ENCODE measurements around the gene NNMT.

NNMT gene

DNA sequence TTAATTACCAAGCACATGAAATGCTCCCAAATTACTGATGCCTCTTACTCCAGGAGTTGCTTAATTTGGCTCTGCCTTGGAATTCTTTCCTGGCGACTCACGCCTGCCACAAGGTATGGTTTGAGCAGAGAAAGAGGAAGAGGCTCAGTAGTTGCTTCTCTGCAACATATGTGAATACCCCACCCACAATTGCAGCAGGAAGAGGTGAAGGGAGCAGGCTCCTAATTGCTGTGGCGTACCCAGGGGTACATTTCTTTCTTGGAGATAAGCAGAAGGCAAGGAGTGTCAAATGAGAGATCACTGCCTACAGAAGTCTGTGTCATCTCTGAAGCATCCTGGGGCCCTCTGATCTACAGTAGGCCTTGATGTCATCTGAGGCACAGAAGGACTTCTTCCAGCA is 10.6 kb upstream of the NNMT start:
- DNase-seq, result no peak

DNA sequence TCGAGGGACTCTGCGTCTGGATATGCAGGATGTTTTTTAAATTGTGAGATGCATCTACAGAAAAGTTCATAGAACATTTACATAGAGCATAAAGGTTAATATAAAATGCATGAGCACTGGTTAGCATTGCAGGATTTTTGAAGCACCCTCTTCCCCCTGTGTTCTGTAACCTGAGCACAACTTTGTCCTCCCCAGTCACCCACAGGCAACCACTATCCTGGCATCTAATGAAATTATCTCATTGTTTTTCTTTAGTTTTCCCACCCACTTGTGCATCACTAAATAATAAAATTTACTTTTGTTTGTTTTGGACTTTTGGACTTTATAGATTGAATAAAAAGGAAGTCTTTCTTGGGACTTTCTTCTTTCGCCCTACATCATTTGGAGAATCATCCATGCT is 10.0 kb upstream of the NNMT start:
- DNase-seq, result no peak

DNA sequence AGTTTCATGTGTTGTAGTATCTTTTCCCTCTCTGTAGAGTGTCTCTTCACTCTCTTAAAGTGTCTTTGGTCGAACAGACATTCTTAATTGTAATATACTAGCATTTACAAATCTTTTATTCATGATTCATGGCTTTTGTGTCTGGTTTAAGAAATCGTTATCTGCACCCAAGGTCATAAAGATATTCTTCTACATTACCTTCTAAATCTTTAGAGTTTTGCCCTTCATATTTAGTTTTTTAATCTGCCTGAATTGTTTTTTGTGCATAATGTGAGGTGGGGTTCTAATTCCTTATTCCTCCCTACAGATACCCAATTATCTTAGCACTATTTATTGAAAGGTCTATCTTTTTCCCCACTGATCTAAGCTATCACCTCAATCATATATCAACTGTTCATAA is 9.0 kb upstream of the NNMT start:
- DNase-seq, result no peak

DNA sequence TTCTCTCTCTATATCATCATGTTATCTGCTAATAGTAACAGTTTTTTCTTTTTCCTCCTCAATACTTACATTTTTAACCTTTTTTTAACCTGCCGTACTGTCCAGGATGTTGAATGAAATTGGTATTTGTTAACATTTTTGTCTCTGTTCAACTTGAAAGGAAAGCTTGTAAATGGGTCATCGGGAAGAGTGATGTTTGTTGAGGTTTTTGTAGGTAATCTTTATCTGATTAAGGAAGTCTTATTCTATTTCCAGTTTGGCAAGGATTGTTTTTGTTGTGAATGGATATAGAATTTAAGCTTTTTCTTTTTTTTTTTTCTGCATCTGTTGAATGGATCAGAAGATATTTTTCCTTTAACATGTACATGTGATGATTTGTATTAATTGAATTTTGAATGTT is 8.1 kb upstream of the NNMT start:
- DNase-seq, result no peak

DNA sequence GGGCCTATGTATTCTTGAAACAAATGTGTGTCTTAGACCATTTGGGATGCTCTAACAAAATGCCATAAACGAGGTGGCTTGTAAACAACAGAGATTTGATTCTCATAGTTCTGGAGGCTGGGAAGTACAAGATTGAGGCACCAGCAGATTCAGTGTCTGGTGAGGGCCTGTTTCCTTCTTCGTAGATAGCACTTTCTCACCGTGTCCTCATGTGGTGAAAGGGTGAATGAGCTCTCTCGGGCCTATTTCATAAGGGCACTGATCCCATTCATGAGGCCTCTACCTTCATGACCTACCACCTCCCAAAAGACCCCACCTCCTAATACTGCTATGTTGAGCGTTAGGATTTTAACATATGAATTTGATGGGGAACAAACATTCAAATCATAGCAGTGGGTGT is 6.4 kb upstream of the NNMT start:
- DNase-seq, result no peak

DNA sequence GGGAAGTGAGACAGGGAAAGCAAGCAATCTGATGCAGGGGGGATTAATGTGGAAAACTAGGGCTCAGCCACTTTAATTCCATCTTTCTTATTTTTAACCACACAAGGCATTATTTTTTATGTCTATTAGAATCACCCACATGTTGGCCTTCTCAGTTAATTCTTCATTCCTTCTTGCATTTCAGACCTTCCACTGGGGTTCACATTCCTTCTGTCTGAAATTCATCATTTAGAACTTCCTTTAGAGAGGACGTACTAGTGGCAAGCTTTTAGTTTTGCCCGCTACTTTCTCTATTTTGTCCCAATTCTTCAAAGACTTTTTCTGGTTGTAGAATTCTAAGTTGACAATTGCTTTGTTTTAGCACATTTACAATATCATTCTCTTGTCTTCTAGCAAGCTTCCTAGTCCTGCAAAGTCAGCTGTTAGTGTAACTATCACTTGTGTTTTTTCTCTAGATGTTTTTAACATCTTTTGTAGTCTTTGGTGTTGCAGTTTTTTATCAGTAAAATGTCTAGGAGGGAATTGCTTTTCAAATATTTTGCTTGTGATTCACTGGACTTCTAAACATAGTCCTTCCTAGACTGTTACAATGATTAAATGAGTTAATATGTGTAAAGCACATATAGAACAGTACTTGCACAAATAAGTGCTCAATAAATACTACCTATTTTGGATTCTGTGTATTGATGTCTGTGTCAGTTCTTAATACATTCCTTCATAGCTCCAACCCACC is 5.5 kb upstream of the NNMT start:
- DNase-seq, result no peak

DNA sequence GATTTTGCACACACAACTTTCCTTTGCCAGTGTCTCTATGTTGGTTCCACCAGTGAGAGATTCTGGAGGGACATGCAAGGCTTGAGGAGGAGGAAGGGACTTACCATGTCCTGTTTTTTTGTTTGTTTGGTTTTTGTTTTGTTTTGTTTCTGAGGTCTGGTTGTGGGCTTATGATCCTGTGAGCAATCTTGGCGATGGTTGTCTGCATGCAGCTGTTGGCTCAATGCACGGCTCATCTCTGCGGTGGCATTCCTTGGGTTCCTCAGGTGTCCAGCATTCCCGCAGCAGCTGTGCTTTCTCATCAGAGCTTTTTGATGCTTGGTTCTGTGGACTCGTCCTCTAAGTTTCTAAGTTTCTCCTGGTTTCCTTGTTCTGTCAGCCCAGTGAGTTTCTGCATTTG is 4.8 kb upstream of the NNMT start:
- no peak for DNase-seq

DNA sequence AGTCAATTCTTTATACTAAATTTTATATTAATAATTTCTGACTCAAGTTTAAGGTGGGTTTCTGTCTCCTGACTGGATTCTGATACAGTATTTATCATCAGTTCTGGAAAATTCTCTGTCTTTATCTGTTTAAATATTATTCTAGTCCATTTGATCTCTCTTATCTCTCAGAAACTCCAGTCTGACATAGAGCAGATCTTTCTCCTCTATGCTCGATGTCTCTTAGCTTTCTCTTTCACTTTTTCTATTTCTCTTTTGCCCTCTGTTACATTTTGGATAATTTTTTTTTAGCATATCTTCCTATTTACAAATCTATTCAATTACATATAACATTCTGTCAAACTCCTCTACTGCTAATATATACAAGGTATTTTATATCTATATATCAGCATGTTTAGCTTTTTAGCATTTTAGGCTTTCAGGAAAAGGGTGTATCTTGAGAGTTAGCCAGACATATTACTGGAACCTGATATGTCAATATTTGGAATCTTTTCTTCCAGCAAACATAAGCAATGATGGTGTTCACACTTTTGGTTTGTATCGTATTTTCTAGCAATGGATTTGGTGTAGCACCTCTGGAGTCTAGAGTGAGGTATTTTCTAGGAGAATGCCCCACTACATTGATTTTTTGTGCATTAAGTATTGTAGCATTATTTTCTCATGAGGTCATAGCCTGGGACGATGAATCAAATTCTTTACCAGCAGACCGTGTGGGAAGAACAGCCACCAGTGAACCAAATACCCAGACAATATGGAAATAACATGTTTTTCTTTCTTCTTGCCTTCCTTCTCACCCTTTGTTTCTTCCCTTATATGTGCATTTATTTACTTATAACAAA is 4.1 kb upstream of the NNMT start:
- DNase-seq, result no peak

DNA sequence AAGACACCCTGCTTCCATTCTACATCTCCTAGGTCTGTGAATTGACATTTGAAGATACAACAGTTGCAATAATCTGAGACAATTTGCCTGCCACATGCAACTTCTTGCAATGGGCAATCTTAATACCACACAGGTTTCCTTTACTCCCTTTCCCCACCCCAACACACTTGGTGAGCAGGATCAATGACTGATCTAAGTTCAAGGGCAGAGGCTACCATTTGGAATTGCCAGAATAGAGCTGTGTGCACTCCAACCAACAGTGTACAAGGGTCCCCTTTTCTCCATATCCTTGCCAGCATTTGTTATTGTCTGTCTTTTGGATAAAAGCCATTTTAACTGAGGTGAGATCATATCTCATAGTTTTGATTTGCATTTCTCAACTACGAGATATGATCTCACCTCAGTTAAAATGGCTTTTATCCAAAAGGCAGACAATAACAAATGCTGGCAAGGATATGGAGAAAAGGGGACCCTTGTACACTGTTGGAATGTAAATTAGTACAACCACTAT is 2.9 kb upstream of the NNMT start:
- DNase-seq, result no peak

DNA sequence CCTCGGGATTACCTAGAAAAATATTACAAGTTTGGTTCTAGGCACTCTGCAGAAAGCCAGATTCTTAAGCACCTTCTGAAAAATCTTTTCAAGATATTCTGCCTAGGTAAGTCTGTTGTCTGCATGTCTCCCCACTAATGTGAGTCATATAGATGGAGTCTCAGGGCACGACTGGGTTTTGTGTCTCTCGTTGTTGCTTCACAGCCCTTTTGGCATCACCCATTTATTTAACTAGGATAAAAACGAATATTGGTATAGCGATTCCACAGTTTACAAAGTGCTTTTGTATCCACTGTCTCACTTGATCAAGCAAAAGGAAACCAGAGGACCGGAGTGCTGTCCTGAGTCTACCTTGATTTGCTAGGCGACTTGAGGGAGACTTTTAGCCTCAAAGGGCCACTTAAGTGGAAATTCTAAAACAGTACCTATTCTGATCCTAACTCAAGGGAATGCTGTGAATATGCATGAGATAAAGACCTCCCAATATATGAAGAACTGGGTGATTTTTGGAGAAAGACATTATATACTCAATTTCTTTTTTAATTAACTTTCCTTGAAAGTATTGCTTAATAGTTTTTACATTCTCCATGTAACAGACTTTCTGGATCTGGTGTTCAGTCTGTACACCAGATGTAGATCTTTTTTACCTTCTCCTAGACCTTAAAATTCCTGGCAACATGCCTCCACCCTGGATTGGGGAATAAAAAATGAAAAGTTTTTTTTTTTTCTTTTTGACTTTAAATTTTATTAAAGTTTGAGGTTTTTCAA is 590 bp downstream of the NNMT start:
- no peak for DNase-seq

DNA sequence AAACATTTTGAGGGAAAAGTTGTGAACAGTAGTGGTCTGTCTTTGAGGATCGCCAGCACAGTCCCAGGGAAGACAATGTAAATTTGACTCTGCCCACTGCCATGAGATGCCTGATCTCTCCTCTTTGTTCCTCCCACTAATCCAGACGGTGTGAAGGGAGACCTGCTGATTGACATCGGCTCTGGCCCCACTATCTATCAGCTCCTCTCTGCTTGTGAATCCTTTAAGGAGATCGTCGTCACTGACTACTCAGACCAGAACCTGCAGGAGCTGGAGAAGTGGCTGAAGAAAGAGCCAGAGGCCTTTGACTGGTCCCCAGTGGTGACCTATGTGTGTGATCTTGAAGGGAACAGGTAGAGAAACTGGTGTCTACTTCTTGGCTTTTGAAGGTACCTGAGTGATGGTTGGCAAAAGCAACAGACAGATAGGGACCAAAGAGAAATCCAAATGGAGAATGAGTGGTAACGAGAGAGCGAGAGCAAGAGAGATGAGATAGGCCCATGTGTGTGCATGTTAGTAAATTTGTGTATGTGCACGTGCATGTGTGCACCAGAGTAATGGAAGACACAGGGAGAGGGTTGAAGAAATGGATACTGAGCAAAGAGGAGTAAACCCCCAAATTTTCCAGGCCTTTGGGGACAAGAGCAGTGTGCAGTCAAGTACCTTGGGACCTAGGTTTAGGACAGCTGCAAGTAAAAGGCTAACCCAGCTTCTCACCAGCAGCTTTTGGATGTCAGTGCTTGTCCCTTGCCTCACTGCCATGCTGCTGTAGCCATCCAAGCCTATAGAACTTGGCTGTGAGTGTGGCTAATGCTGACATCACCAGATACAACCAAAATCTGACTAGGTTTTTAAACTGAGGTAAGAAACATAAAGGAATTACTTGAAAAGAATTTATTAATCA is 1.9 kb downstream of the NNMT start:
- DNase-seq, result no peak

DNA sequence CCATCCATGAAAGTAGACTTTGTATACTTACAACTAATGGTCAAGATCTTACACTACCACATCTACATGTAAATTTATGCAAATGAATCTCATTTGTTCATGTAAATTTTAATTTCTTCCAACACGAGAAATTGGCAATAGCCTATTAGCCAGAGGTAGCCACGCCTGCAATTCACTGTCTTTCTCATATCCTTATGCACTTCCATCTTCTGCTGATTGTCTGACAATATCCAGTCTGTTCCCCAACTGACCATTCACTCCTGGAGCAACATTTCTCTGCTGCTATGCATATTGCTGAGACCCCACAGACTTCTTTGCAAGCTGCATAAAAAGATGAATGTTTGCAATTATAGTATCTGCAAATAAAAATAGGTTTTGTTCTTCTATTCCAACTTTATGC is 2.5 kb downstream of the NNMT start:
- DNase-seq, result no peak

DNA sequence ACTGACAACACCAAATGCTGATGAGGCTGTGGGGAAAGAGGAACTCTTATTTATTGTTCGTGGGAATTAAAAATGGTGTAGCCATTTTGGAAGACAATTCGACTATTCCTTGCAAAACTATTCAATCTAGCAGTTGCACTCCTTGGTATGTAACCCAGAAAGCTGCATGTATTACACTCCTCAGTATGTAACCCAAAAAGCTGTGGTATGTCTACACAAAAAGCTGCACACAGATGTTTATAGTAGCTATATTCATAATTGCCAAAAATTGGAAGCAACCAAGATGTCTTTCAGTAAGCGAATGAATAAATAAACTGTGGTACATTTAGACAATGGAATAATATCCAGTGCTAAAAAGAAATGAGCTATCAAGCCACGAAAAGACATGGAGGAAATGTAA is 4.9 kb downstream of the NNMT start:
- no peak for DNase-seq

DNA sequence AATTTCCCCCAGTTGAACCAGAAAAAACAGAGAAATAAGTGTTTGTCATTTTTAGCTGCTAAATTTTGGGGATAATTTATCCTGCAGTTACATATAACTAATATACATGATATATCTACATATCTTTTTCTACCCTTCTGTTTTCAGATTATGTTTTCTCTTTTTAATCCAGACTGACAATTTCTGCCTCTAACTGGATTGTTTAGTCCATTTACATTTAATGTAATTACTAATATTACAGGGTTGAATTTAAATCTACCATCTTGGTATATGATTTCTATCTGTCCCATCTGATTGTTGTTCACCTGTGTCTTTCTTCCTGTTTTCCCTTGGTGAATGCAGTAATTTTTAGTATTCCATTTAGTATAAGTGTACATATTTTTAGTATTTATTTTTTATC is 5.7 kb downstream of the NNMT start:
- DNase-seq, result no peak

DNA sequence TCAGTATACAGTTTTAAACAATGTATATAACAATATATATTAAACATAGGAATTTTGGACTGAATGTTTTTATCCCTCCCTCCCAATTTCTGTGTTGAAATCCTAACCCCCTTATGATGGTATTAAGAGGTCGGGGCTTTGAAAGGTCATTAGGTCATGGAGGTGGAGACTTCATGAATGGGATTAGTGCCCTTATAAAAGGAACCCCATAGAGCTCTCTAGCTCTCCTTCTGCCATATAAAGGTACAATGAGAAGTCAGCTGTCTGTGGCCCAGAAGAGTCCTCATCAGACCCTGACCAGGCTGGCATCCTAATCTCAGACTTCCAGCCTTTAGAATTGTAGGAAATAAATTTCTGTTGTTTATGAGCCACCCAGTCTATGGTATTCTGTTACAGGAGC is 6.5 kb downstream of the NNMT start:
- no peak for DNase-seq

DNA sequence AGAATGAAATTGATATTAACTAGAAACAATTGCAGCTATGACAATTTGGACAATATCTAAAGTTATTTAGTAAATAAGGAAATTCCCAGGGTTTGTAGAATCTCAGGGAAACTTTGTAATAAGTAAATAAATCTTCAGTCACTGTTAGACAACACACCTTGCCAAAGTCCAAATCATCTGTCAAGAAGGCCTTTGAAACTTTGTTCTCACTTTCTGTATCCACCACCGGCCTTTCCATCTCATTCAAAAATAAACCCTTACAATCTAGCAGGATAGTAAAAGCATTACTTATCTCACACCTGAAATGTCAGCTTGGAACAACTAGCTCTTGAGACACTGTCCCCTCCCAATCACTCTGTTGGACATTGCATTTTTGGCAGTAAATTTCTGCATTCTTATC is 7.9 kb downstream of the NNMT start:
- DNase-seq, result no peak

DNA sequence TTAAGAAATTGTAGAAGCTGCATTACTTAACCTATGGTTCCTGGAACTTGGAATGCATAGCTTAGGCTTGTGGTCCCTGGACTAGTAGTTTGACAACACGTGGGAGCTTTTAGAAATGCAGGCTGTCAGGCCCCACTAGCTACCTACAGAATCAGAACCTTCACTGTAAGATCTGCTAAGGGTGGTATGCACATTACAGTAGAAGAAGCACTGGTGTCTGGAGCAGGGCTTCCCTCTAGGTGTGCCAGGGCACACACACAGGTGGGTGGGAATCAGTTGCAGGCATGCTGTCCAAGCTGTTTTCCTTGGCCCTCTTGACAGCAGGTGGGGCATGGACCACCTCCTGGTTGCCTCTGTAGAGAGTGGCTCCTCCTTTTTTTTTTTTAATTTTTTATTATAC is 8.8 kb downstream of the NNMT start:
- no peak for DNase-seq

DNA sequence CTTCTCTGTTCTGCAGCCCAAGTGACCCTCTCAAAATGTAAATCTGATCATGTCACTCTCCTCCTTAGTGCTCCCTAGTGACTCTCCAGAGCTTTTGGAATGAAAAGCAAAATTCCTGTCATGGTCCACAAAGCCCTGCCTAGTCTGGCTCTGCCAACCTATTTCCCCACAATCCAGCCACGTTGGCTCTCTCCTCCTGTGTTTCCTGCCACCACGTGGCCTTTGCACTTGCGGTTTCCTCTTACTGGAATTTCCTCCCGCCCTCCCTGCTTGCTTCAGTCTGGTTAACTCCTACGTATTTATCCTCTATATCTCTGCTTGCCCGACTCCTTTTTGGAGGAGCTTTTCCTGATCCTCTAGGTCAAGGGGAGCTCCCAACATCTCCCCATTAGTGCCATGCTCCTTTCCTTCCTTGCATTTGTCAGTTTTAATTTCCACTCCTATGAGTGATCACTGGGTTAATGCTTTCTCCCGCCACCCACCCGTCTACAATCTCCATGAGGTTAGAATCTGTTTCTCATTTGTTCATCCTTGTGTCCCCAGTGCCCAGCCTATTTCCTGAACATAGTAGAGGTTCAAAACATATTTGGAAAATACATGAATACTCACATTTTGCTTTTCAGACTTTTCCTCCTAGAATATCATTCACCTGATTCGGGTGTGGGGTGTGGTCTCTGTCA is 11.5 kb downstream of the NNMT start:
- no peak for DNase-seq

DNA sequence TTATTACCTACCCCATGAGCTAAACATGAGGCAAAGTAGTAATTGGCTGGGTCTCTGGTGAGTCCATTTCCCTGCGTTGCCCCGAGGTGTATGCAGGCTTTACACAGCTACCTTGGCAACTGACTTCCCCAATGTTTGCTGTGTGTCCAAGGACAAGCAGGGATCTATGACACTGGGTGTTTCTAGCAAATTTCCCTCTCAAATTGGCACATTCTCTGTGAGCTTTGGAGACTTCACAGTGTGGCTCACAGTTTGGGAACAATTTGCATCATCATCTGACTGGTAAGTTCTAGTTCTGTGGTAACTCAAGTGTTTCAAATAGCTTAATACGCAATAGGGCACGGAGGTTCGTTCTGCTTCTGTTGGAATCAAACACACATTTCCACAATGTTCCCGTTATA is 12.5 kb downstream of the NNMT start:
- no peak for DNase-seq

DNA sequence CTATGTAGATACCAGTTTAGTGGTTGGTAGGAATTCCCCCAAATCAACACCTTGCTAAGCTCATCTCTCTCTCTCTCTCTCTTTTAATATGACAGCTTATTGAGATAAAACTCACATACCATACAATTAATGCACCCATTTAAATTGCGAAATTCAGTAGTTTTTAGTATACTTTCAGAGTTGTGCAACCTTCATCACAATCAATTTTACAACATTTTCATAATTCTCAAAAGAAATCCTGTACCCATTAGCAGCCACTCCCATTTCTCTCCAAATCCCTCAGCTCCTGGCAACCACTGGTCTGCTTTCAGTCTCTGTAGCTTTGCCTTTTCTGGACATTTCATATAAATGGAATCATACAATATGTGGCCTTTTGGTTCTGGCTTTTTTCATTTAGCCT is 13.3 kb downstream of the NNMT start:
- DNase-seq, result no peak

DNA sequence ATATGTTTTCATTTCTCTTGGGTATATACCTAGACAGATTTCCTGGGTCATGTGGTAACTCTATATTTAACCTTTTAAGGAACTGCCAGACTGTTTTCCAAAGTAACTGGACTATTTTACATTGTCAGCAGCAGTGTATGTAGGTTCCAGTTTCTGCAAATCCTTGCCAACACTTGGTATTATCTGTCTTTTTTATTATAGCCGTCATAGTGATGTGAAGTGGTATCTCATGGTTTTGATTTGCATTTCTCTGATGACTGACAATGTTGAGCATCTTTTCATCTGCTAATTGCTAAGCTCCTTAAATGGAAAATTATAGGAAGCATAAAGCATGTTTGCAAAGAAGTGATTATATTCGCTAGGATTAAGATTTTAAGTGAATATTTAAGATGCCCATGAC is 13.9 kb downstream of the NNMT start:
- no peak for DNase-seq

DNA sequence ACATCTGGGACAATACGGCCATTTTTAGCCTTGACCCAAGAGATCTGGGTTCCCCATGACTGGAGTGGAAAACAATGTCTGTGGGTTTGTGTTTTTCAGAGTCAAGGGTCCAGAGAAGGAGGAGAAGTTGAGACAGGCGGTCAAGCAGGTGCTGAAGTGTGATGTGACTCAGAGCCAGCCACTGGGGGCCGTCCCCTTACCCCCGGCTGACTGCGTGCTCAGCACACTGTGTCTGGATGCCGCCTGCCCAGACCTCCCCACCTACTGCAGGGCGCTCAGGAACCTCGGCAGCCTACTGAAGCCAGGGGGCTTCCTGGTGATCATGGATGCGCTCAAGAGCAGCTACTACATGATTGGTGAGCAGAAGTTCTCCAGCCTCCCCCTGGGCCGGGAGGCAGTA is 15.7 kb downstream of the NNMT start:
- DNase-seq, result no peak
